CD14-positive monocyte (primary cell): ENCODE data around the gene UBE2I. TPM values are rescaled to one million over a fixed set of nuclear protein-coding genes. Genes with fewer than 3 reads are reported as not detected.

Experiments
- DNase-seq, 3 donors: peaks; one replicate each; pipeline ENCODE4 v3.0.0-alpha.2; 2011 to 2022
- H2AFZ ChIP-seq: 2 replicates; pipeline ENCODE4 v1.6.0; 2012; ENCODE audit warnings: mild to moderate bottlenecking, low read depth, low read length, inconsistent platforms; ENCODE audit not compliant: insufficient read depth, poor library complexity, severe bottlenecking
- H3K27ac ChIP-seq, 2 donors: 1 replicate in 1 of 2; 2 replicates in 1 of 2; pipeline ENCODE4 v1.5.1; 2012 to 2013; ENCODE audit warnings: low read length in 2 of 2, control low read depth in 1 of 2, inconsistent platforms in 1 of 2, low read depth in 1 of 2, mild to moderate bottlenecking in 1 of 2
- H3K27me3 ChIP-seq, 2 donors: one replicate each; pipeline versions ENCODE4 v1.6.0 to v1.6.1; 2011 to 2013; ENCODE audit warnings: low read length in 2 of 2; ENCODE audit not compliant: control insufficient read depth in 2 of 2, insufficient read depth in 2 of 2
- H3K36me3 ChIP-seq, 2 donors: replicated peaks in 1 of 2; 1 replicate in 1 of 2; 2 replicates in 1 of 2; pipeline versions ENCODE4 v1.5.1 to v1.6.1; 2012 to 2013; ENCODE audit warnings: low read length in 2 of 2, control low read depth in 1 of 2, inconsistent platforms in 1 of 2, mild to moderate bottlenecking in 1 of 2; ENCODE audit not compliant: insufficient read depth in 2 of 2, control insufficient read depth in 1 of 2
- H3K4me1 ChIP-seq, 2 donors: 1 replicate in 1 of 2; 2 replicates in 1 of 2; pipeline versions ENCODE4 v1.5.1 to v1.6.1; 2012 to 2013; ENCODE audit warnings: low read length in 2 of 2, control low read depth in 1 of 2, inconsistent platforms in 1 of 2, mild to moderate bottlenecking in 1 of 2, moderate library complexity in 1 of 2; ENCODE audit not compliant: insufficient read depth in 2 of 2, control insufficient read depth in 1 of 2
- H3K4me2 ChIP-seq: replicated peaks from 2 replicates; pipeline ENCODE3; 2012; ENCODE audit warnings: low read length, moderate library complexity, mild to moderate bottlenecking; ENCODE audit not compliant: poor library complexity, severe bottlenecking; ENCODE audit errors: extremely low read depth
- H3K4me3 ChIP-seq, 3 experiments: fragments of 200-600 bp in 1 of 3; sonication (generic) in 1 of 3; replicated peaks in 1 of 3; 1 replicate in 2 of 3; 2 replicates in 1 of 3; pipeline ENCODE4 v1.5.1; 2011 to 2013; ENCODE audit warnings: low read length in 3 of 3, mild to moderate bottlenecking in 3 of 3, control low read depth in 2 of 3, low read depth in 2 of 3, inconsistent platforms in 1 of 3, moderate library complexity in 1 of 3
- H3K79me2 ChIP-seq: 2 replicates; pipeline ENCODE4 v1.6.0; 2012; ENCODE audit warnings: mild to moderate bottlenecking, control low read depth, inconsistent platforms, low read length, moderate library complexity; ENCODE audit not compliant: insufficient read depth
- H3K9ac ChIP-seq: 2 replicates; pipeline ENCODE4 v1.6.0; 2017; ENCODE audit warnings: low read length, mild to moderate bottlenecking; ENCODE audit not compliant: insufficient read depth, poor library complexity, severe bottlenecking
- H3K9me3 ChIP-seq, 2 donors: replicated peaks in 1 of 2; 1 replicate in 1 of 2; 2 replicates in 1 of 2; pipeline versions ENCODE4 v1.5.1 to v1.6.1; 2012 to 2013; ENCODE audit warnings: low read length in 2 of 2, control low read depth in 1 of 2; ENCODE audit not compliant: control insufficient read depth in 1 of 2, insufficient read depth in 1 of 2
- H4K20me1 ChIP-seq: 2 replicates; pipeline ENCODE4 v1.6.0; 2012; ENCODE audit warnings: mild to moderate bottlenecking, low read length, control low read depth, moderate library complexity; ENCODE audit not compliant: insufficient read depth
- H3K27ac Mint-ChIP-seq, 7 donors: one replicate each; pipeline ENCODE4 v1.8.0; 2020; ENCODE audit warnings: mild to moderate bottlenecking in 7 of 7, mixed read lengths in 7 of 7, moderate library complexity in 6 of 7, inconsistent platforms in 2 of 7
- H3K27me3 Mint-ChIP-seq, 3 donors: one replicate each; pipeline ENCODE4 v1.8.0; 2021 to 2022; ENCODE audit warnings: low read depth in 3 of 3, mild to moderate bottlenecking in 3 of 3, mixed read lengths in 3 of 3, moderate library complexity in 3 of 3, inconsistent platforms in 1 of 3
- H3K36me3 Mint-ChIP-seq, 2 donors: one replicate each; pipeline ENCODE4 v1.8.0; 2020; ENCODE audit warnings: mixed read lengths in 2 of 2, inconsistent platforms in 1 of 2, mild to moderate bottlenecking in 1 of 2
- H3K4me1 Mint-ChIP-seq: one replicate; pipeline ENCODE4 v1.8.0; 2020; ENCODE audit warnings: mild to moderate bottlenecking, mixed read lengths
- H3K4me3 Mint-ChIP-seq, 2 donors: one replicate each; pipeline ENCODE4 v1.8.0; 2020; ENCODE audit warnings: mild to moderate bottlenecking in 2 of 2, mixed read lengths in 2 of 2, moderate library complexity in 1 of 2
- H3K9me3 Mint-ChIP-seq, 7 donors: one replicate each; pipeline ENCODE4 v1.8.0; 2020 to 2022; ENCODE audit warnings: mixed read lengths in 7 of 7, mild to moderate bottlenecking in 6 of 7, moderate library complexity in 6 of 7, inconsistent platforms in 2 of 7
- WGBS: methylation state at CpG from one replicate; pipeline ENCODE4 v1.1.5; 2013; ENCODE audit warnings: missing lambda C conversion rate; ENCODE audit not compliant: insufficient coverage; 5-methylcytosine and 5-hydroxymethylcytosine counted together
- intact Hi-C, 2 donors: fragments of 100-400 bp; cut with micrococcal nuclease; formaldehyde crosslinking; loops; one replicate each; pipeline versions ENCODE4 v1.15.0 to v1.15.1; 2023
- polyA plus RNA-seq, 3 donors: library from polyadenylated mRNA; depleted of rRNA in 1 of 3; unstranded in 2 of 3; stranded (reverse) in 1 of 3; fragments of 300-500 nt in 2 of 3; fragments of >200 nt in 1 of 3; fragmentation: Illumina TruSeq in 2 of 3; gene quantifications; 1 replicate in 2 of 3; 2 replicates in 1 of 3; pipeline ENCODE4 v1.2.3, GENCODE V29; 2012 to 2021
- TF ChIP-seq, protein P1 (sequence below): fragments of 200-600 bp; IDR thresholded peaks from one replicate; pipeline ENCODE4 v1.8.0; 2022; ENCODE audit warnings: antibody characterized with exemption, mild to moderate bottlenecking

Gene UBE2I
- polyA plus RNA-seq, 3 donors, result 76.8 to 112 (median 88.8) TPM

DNA sequence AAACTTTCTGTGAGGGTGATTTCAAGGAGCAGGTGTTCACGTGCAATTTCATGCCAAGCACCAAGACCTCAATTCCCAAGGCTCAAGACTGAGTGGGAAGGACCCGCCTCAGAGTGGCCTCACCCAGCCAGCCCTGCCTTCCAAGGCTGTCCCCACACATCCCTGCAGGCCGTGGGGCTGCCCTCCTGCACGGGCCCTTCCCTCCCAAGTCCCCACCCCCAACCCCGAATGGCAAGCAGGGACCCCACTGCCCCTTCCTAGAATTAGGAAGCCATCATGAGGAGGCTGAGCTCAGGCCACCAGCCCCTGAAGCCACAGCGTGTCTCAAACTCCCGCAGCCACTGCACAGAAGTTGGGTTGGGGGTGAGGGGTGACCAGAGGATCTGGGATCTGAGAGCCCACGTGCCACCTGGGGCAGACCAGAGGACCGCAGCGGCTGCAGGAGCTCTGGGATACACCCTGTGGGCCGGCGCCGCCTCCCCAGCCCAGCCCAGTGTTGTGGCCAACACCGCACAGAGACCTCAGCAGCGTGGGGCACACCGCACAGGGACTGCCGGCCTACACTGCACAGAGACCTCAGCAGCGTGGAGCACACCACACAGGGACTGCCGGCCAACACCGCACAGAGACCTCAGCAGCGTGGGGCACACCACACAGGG, 63.0 kb downstream of the UBE2I start:
- Histone ChIP-seq H3K4me3 (no peak overlapping the region), H3K27me3 (no peaks in the 10 kb centered on the region), H3K79me2 (no peaks in the 10 kb centered on the region), H3K9ac (no peak overlapping the region), H3K4me2 (no peak overlapping the region), H3K9me3 (no peaks in the 10 kb centered on the region), H2AFZ (no peak overlapping the region), H3K27ac (no peak overlapping the region), H3K36me3 (peaks cover 31 to 37% of the 10 kb centered on the region in 2 donors), H3K4me1 (no peaks in the 10 kb centered on the region), H4K20me1 (peaks cover 59% of the 10 kb centered on the region)
- TF ChIP-seq, protein P1, sequence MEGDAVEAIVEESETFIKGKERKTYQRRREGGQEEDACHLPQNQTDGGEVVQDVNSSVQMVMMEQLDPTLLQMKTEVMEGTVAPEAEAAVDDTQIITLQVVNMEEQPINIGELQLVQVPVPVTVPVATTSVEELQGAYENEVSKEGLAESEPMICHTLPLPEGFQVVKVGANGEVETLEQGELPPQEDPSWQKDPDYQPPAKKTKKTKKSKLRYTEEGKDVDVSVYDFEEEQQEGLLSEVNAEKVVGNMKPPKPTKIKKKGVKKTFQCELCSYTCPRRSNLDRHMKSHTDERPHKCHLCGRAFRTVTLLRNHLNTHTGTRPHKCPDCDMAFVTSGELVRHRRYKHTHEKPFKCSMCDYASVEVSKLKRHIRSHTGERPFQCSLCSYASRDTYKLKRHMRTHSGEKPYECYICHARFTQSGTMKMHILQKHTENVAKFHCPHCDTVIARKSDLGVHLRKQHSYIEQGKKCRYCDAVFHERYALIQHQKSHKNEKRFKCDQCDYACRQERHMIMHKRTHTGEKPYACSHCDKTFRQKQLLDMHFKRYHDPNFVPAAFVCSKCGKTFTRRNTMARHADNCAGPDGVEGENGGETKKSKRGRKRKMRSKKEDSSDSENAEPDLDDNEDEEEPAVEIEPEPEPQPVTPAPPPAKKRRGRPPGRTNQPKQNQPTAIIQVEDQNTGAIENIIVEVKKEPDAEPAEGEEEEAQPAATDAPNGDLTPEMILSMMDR, result no peak
- no peak overlapping the region for H3K4me3 Mint-ChIP-seq
- H3K9me3 Mint-ChIP-seq, result peaks cover 0 to 3% (median 0%) of the 10 kb centered on the region in 7 donors
- H3K36me3 Mint-ChIP-seq, result peaks cover 25 to 64% of the 10 kb centered on the region in 2 donors
- H3K27me3 Mint-ChIP-seq, result no peaks in the 10 kb centered on the region
- 97% methylated on average over 10 of the region's 21 CpGs for WGBS
- intact Hi-C loops, result no loop called here
- no peak for DNase-seq
- no peak overlapping the region for H3K27ac Mint-ChIP-seq
- no peaks in the 10 kb centered on the region for H3K4me1 Mint-ChIP-seq

DNA sequence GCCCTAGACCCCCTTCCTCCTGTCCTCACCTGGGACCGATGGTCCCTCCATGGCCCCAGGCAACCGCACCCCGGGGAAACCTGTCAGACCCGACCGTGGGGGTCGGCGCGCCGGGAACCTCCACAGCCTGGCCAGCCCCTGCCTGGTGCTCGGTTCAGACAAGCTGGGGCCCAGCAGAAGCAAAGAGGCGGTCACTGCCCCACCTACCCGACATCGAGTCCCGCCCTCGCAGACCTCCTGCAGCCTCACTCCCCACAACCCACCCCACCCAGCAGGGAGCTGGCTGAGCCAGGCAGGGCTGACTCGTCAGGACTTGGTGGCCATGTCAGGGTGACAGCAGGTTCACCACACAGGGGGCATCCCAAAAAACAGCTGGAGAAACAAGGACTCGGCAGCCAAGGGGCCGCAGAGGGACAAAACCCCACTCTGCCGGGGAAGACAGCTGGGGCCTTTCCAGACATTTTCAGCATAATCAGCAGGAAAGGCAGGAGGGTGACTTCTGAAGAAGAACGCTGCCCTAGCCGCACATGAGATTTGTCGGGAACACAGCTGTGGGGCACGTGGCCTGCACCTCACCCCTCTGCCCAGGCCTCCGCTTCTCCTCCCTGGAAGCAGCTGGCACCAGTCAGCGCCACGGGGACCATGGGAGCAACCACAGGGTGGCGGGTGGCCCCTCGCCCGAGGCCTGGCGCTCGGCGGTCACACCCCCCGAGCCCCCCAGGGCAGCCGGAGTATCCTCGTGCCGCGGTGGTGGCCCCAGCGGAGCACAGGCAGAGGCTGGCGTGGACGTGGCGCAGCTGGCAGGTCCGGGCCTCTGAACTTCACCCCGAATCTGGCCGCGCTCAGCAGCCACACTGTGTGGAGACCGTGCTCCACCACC, 65.2 kb downstream of the UBE2I start:
- H3K27ac Mint-ChIP-seq, result no peak overlapping the region
- peaks cover 30 to 64% of the 10 kb centered on the region in 2 donors for H3K36me3 Mint-ChIP-seq
- H3K27ac ChIP-seq, result no peak overlapping the region
- H3K9me3 ChIP-seq, result no peaks in the 10 kb centered on the region
- intact Hi-C loops, result no loop called here
- 94% methylated on average over 37 of the region's 46 CpGs for WGBS
- H3K9ac ChIP-seq, result no peak overlapping the region
- H3K4me3 ChIP-seq, result no peak overlapping the region
- H3K79me2 ChIP-seq, result peaks cover 12% of the 10 kb centered on the region
- no peaks in the 10 kb centered on the region for H3K27me3 Mint-ChIP-seq
- H3K4me3 Mint-ChIP-seq, result no peak overlapping the region
- H3K27me3 ChIP-seq, result no peaks in the 10 kb centered on the region
- DNase-seq, result peak in 1 of 3 donors; percentile 5
- H3K36me3 ChIP-seq, result peaks cover 28 to 29% of the 10 kb centered on the region in 2 donors
- H4K20me1 ChIP-seq, result peaks cover 76% of the 10 kb centered on the region
- peaks cover 13% of the 10 kb centered on the region for H3K4me1 Mint-ChIP-seq
- TF ChIP-seq, protein P1, result no peak
- H3K9me3 Mint-ChIP-seq, result peaks cover 0 to 2% (median 0%) of the 10 kb centered on the region in 7 donors
- peaks cover 9 to 18% of the 10 kb centered on the region in 2 donors for H3K4me1 ChIP-seq
- H2AFZ ChIP-seq, result no peak overlapping the region
- no peak overlapping the region for H3K4me2 ChIP-seq
